GM12873 (cell line): ENCODE results near the gene CNTNAP5.

Source experiments
- CTCF ChIP-seq: IDR thresholded peaks from 2 replicates; pipeline ENCODE4 v1.5.1; 2012; ENCODE audit warnings: low read depth, mild to moderate bottlenecking, moderate library complexity, low read length, control low read depth; ENCODE audit not compliant: insufficient read depth; ENCODE audit errors: missing control alignments

The CNTNAP5 gene

GRCh38 chr2:124091721-124092120, 66.6 kb downstream of the CNTNAP5 start:
- no peak for TF ChIP-seq CTCF

GRCh38 chr2:124092651-124093050, 67.6 kb downstream of the CNTNAP5 start:
- TF ChIP-seq CTCF, result no peak

GRCh38 chr2:124104914-124105313, 79.8 kb downstream of the CNTNAP5 start:
- no peak for TF ChIP-seq CTCF

GRCh38 chr2:124112206-124112605, 87.1 kb downstream of the CNTNAP5 start:
- TF ChIP-seq CTCF, result no peak

GRCh38 chr2:124112966-124113365, 87.9 kb downstream of the CNTNAP5 start:
- TF ChIP-seq CTCF, result no peak

GRCh38 chr2:124120246-124120645, 95.2 kb downstream of the CNTNAP5 start:
- TF ChIP-seq CTCF, result no peak

GRCh38 chr2:124121106-124121505, 96.0 kb downstream of the CNTNAP5 start:
- no peak for TF ChIP-seq CTCF
